HFF-Myc (cell line): Measurements from ENCODE around the gene MAML1.

Source experiments
- DNase-seq: peaks from one replicate; pipeline ENCODE4 v3.0.0-alpha.2; 2011; ENCODE audit warnings: low read depth; ENCODE audit errors: extremely low read depth
- H3K4me3 ChIP-seq: replicated peaks from 2 replicates; pipeline ENCODE4 v1.5.1; 2011; ENCODE audit warnings: low read depth, mild to moderate bottlenecking, control low read depth, low read length
- TF ChIP-seq, protein P1 (sequence below): IDR thresholded peaks from 2 replicates; pipeline ENCODE4 v1.5.1; 2012; ENCODE audit warnings: mild to moderate bottlenecking, low read depth, low read length, control low read depth; ENCODE audit errors: missing control alignments

MAML1 gene

DNA sequence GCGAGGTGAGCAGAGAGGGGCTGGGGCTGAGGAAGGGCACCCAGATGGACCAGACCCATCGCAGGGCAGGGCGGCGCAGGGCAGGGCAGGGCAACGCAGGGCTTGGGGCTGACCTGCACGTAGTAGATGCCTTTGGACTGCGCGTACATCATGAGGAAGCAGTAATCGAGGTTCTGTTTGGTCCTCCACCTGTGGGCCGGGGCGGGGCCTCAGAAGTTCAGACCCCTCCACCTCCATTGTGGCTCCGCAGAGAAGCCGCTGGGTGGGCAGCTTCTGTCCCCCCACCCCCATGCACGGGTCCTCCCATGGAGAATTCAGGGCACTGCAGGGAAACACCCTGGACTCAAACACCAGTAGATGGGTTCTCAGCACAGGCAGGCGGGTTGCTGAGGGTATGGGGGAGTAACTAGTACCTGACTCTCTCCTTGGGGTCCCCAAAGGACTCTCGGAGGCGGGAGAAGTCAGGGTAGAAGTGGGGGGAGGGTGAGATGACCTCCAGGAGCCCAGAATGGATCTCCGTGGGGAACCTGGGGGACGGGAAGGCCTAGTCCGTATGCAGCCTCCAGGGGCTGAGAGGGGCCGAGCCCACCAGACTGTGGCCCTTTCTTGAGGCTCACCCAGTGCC lies 67.6 kb downstream of the MAML1 start:
- H3K4me3 ChIP-seq = no peak overlapping the region
- no peak for DNase-seq
- TF ChIP-seq, protein P1, sequence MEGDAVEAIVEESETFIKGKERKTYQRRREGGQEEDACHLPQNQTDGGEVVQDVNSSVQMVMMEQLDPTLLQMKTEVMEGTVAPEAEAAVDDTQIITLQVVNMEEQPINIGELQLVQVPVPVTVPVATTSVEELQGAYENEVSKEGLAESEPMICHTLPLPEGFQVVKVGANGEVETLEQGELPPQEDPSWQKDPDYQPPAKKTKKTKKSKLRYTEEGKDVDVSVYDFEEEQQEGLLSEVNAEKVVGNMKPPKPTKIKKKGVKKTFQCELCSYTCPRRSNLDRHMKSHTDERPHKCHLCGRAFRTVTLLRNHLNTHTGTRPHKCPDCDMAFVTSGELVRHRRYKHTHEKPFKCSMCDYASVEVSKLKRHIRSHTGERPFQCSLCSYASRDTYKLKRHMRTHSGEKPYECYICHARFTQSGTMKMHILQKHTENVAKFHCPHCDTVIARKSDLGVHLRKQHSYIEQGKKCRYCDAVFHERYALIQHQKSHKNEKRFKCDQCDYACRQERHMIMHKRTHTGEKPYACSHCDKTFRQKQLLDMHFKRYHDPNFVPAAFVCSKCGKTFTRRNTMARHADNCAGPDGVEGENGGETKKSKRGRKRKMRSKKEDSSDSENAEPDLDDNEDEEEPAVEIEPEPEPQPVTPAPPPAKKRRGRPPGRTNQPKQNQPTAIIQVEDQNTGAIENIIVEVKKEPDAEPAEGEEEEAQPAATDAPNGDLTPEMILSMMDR = no peak

DNA sequence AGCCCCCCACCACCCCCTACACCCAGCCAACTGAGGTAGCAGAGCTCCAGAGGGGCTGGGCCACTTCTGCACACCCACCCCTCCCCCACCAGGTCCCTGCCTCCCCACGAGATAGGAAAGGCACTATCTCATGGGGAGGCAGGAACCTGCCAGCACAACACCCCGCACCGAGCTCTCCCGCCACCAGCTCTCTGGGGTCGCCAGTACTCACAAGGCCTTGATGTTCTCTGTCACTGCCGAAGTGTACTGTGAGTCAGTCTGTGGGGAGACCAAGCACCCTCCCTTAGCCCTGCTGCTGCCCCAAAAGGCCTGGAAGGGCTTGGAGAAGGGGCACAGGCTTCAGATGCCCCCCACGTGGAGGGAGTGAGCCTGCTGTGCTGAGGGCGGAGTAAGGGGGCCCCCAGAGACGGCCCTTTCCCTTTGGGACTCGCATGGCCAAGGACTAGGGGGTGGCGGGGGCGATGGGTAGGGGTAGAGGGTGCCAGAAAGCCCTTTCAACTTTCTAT lies 68.1 kb downstream of the MAML1 start:
- no peak for DNase-seq
- H3K4me3 ChIP-seq = no peak overlapping the region
- TF ChIP-seq, protein P1 = no peak

DNA sequence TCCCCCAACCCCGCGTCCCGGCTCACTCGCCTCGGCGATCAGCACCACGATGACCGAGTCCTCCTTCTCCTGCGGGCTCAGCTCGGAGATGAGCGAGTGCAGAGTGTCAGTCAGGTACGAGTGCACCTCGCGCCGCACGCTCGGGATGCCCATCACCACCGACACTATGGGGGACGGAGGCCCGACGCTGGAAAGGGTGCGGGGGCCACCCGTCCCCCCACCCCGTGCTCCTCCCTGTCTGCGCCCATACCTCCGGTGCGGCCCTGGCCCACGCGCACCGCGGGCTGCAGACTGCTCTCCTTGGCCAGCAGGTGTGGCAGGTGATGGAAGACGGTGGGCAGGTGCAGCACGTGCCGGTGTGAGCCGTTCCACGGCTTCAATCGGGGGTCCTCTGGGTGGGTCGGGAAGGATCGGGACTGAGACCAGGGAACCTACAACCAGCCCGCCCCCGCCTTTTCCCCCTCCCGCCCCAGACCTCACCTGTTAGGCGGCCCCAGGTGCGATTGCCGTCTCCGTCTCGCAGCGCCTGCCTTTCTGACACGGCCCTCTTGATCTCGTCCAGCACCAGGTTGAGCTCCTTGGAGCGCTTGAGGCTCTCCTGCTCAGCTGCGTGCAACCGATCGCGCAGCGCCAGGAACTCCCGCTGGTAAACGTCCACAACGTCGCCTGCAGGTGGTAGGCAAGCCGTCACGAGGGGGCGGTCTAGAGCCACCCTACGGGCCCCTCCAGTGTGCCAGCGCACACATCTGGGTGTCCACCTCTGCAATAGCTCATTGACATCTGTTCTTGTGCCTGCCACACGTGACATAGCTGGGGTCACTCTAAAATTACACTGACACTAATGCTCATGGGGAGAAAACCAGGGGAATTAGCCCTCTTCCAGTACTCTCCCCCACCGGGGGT lies 68.9 kb downstream of the MAML1 start:
- TF ChIP-seq, protein P1 = peak; percentile 63

DNA sequence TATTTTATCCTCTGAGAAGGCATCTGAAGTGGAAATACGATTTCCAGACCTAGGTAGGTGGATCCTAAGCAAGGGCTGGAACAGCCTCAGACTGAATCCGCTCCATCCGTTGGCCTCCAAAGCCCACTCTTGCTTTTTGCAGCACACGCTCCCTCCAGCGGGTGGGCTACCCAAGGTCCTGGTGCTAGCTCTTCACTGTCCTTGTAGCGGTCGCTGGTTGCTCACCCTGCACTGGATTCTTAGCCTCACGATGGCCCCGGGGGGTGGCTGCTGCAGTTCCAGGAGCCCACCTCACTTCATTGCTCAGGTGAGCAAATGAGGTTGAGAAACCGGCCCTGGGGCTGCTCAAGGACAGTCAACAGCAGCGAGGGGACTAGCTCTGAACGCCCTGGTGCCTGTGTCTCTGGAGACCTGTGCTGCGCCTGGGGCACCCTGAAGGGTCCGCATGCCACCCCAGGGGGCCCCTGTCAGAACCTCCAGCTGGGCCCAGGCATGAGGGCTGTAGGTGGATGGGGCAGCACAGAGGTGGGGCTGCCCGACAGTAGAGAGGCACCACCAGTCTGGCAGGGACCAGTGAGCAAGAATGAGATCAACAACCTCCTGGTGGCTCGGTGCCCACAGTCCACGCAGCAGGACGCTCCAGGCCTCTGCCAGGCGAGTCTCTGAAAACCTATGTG lies 69.7 kb downstream of the MAML1 start:
- TF ChIP-seq, protein P1 = no peak
- no peak for DNase-seq
- no peak overlapping the region for H3K4me3 ChIP-seq

More for the DNA sequence above, 68.9 kb downstream of the MAML1 start:
- DNase-seq = no peak
- H3K4me3 ChIP-seq = no peak overlapping the region

DNA sequence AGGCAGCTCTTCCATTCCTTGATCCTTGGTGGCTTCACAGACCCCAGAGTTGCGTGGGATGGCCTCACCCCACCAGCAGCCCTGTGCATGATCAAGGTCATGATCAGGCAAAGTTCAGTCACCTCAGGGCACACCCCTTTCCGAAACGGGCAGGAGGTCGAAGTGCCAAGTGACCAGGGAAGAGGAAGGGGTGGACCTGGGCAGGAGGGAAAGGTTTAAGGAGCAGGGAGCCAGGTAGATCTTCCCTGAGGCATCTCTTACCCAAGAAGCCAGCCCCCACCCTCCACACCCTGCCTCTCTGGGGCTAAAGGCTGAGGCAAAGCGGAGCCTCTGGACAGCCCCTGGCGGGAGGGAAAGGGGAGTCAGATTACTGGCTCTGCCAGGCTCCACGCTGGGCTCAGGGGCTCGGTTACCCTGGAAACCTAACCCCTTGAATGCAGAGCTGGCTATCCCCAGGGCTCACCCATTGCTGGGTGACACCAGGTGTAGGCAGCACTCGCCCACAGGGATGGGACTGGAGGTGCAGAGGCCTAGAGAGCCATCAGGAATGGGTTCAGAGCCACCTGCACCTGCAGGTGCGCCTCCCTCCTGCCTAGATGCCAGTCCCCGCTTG lies 70.4 kb downstream of the MAML1 start:
- DNase-seq = no peak
- H3K4me3 ChIP-seq = no peak overlapping the region
- TF ChIP-seq, protein P1 = no peak

DNA sequence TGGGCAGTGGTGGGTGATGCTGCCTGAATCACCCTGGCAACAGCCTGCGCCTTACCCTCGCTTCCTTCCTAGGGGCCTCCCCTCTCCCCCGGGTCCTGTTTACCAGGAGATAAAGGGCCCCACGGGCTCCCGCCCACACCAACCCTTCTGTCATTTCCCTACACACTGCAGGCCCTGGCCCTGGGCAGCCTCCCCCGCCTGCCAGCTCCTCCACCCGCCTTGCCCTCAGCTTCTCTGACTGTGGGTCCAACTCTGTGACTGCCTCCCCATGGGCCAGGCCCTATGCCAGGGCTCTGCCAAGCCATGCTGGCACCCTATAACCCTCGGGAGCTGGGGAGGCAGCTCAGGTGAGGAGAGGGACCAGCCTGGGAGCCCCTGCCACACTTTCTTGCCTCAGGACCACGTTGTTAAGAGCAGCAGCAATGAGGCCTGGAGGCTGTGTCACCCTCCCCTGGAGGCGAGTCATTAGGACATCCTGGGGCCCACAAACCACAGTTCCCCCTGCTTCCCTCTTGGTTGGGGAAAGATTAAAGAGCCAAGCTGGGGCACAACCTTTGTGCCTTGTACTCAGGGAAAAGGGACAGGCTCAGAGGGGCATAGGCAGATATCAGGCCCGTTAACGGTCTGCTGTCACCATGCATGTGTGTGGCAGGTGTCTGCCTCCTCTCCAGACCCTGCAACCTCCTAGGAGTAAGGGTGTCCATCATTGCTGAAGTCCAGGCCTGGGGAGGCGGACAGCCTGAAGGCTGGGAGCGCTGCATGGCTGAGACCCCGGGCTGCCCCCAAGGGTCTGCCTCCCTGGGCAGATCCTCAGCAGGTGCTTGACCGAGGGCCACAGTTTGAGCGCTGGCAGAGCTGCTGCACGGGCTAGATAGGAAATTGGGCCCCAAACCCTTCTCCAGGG lies 71.3 kb downstream of the MAML1 start:
- TF ChIP-seq, protein P1 = no peak
- no peak for DNase-seq
- H3K4me3 ChIP-seq = peak overlapping the region; percentile 76
